Measurements from ENCODE around the gene DNAJC11. TPM values are rescaled to one million over a fixed set of nuclear protein-coding genes. Genes with fewer than 3 reads are reported as not detected.

Gene DNAJC11
- total and polyA plus RNA-seq, 2 experiments from 2014 or later: 35.3 to 39.5 TPM

DNA sequence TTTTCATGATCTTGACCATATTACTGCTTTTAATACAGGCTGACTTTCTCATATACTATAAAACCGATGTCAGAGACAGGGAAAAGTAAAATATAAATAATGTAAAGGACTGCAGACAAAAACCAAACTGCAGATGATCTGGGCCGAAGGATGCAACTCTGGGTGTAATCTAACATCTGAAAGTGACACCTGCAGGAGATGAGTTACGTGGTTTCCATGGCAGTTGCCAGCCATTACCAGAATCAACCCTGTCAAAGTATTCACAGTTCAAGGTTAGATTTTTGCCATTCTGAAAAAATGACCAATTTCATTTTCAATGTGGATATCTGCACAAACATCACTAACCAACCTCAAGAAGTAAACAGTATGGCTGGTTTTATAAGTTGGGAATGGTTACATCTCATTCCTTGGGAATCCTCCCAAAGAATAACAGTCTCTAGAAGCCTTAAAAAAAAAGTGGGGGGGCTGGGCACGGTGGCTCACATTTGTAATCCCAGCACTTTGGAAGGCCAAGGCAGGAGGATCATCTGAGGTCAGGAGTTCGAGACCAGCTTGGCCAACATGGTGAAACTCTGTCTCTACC lies 27.7 kb downstream of the DNAJC11 start:
- DNase-seq (ENCODE audit: low spot score): no peak
- no peaks in the 10 kb centered on the region for H3K4me1 ChIP-seq (ENCODE audit: insufficient read depth)
- H4K20me1 ChIP-seq (ENCODE audit: insufficient read depth, poor library complexity, severe bottlenecking): no peaks in the 10 kb centered on the region
- no peaks in the 10 kb centered on the region for H3K9me2 ChIP-seq (replicated peaks; ENCODE audit: insufficient read depth)
- H2AFZ ChIP-seq: no peak overlapping the region
- H3K27me3 ChIP-seq: no peaks in the 10 kb centered on the region
- H3K9me3 ChIP-seq (ENCODE audit: low read depth): no peaks in the 10 kb centered on the region
- H3K36me3 ChIP-seq (replicated peaks; ENCODE audit: insufficient read depth, low read depth): no peaks in the 10 kb centered on the region
- H3K4me3 ChIP-seq: no peak overlapping the region
- no peak overlapping the region for H3K27ac ChIP-seq
- H3K79me2 ChIP-seq: no peaks in the 10 kb centered on the region
- H3K4me2 ChIP-seq: no peak overlapping the region
- no peak for TF ChIP-seq EZH2 (IDR thresholded peaks at IDR 0.05; ENCODE audit: borderline replicate concordance)
- TF ChIP-seq EZH2phosphoT487 (IDR thresholded peaks at IDR 0.05; ENCODE audit: low read depth, severe bottlenecking, unreplicated experiment): no peak
- TF ChIP-seq, protein P1, sequence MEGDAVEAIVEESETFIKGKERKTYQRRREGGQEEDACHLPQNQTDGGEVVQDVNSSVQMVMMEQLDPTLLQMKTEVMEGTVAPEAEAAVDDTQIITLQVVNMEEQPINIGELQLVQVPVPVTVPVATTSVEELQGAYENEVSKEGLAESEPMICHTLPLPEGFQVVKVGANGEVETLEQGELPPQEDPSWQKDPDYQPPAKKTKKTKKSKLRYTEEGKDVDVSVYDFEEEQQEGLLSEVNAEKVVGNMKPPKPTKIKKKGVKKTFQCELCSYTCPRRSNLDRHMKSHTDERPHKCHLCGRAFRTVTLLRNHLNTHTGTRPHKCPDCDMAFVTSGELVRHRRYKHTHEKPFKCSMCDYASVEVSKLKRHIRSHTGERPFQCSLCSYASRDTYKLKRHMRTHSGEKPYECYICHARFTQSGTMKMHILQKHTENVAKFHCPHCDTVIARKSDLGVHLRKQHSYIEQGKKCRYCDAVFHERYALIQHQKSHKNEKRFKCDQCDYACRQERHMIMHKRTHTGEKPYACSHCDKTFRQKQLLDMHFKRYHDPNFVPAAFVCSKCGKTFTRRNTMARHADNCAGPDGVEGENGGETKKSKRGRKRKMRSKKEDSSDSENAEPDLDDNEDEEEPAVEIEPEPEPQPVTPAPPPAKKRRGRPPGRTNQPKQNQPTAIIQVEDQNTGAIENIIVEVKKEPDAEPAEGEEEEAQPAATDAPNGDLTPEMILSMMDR (IDR thresholded peaks at IDR 0.05; ENCODE audit: poor library complexity): no peak
- WGBS (ENCODE audit: low lambda C conversion rate, missing lambda C conversion rate): 93% methylated on average over 5 of the region's 5 CpGs

DNA sequence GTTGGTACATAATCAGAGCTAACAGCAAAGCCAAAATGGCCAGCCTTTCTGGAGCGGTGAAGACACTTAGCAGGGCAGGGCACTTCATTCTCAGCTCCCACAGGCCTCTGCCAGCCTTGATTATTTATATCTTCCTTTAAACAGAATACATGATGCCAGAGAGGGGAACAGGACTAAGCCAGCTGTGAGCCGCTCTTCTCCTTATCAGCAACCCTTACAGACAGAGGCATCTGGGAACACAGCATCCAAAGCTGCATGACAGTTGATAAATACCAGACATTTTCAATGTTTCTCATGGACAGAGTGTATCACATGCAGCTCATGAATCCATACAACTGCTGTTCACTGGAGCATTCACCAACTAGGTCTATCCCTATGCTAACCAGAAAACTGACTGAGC lies 29.1 kb downstream of the DNAJC11 start:
- H3K79me2 ChIP-seq: no peaks in the 10 kb centered on the region
- TF ChIP-seq EZH2 (IDR thresholded peaks at IDR 0.05; ENCODE audit: borderline replicate concordance) (no peak), EZH2phosphoT487 (IDR thresholded peaks at IDR 0.05; ENCODE audit: low read depth, severe bottlenecking, unreplicated experiment) (no peak)
- TF ChIP-seq, protein P1 (IDR thresholded peaks at IDR 0.05; ENCODE audit: poor library complexity): no peak
- peak; percentile 50 for DNase-seq (ENCODE audit: low spot score)
- H3K36me3 ChIP-seq (replicated peaks; ENCODE audit: insufficient read depth, low read depth): no peaks in the 10 kb centered on the region
- no peak overlapping the region for H3K4me2 ChIP-seq
- H3K4me3 ChIP-seq: no peak overlapping the region
- H3K27me3 ChIP-seq: no peaks in the 10 kb centered on the region
- no peaks in the 10 kb centered on the region for H3K9me3 ChIP-seq (ENCODE audit: low read depth)
- H3K9me2 ChIP-seq (replicated peaks; ENCODE audit: insufficient read depth): no peaks in the 10 kb centered on the region
- no peak overlapping the region for H2AFZ ChIP-seq
- WGBS (ENCODE audit: low lambda C conversion rate, missing lambda C conversion rate): 53% methylated on average over 2 of the region's 2 CpGs
- H3K4me1 ChIP-seq (ENCODE audit: insufficient read depth): no peaks in the 10 kb centered on the region
- H4K20me1 ChIP-seq (ENCODE audit: insufficient read depth, poor library complexity, severe bottlenecking): no peaks in the 10 kb centered on the region
- H3K27ac ChIP-seq: peak overlapping the region; percentile 47

DNA sequence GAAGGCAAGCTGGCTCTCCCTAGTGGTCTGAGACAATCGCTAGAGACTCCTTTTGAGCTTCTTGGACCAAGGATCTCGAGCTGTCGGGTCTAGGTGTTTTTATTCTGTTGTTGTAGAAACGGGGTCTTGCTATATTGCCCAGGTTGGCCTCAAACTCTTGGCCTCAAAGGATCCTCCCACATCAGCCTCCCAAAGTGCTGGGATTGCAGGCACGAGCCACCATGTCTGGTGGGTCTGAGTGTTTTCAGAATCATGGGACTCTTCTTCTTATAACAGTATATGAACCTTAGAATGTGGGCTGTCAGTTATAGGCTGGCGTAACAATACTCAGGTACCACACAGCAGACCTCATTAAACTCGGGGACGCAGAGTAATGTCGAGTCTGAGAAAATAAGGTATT lies 33.1 kb downstream of the DNAJC11 start:
- Histone ChIP-seq H3K79me2 (no peaks in the 10 kb centered on the region), H3K27ac (no peak overlapping the region), H3K4me1 (ENCODE audit: insufficient read depth) (no peaks in the 10 kb centered on the region), H3K4me3 (no peak overlapping the region), H3K9me3 (ENCODE audit: low read depth) (no peaks in the 10 kb centered on the region), H3K27me3 (no peaks in the 10 kb centered on the region), H3K9me2 (replicated peaks; ENCODE audit: insufficient read depth) (no peaks in the 10 kb centered on the region), H4K20me1 (ENCODE audit: insufficient read depth, poor library complexity, severe bottlenecking) (no peaks in the 10 kb centered on the region), H3K36me3 (replicated peaks; ENCODE audit: insufficient read depth, low read depth) (no peaks in the 10 kb centered on the region), H2AFZ (no peak overlapping the region), H3K4me2 (no peak overlapping the region)
- 97% methylated on average over 9 of the region's 9 CpGs for WGBS (ENCODE audit: low lambda C conversion rate, missing lambda C conversion rate)
- TF ChIP-seq EZH2phosphoT487 (IDR thresholded peaks at IDR 0.05; ENCODE audit: low read depth, severe bottlenecking, unreplicated experiment): no peak
- TF ChIP-seq, protein P1 (IDR thresholded peaks at IDR 0.05; ENCODE audit: poor library complexity): no peak
- TF ChIP-seq EZH2 (IDR thresholded peaks at IDR 0.05; ENCODE audit: borderline replicate concordance): no peak
- DNase-seq (ENCODE audit: low spot score): no peak

Data from hepatocyte (in vitro differentiated cells).